ENCODE measurements around the gene TEDC1.

Gene TEDC1

DNA sequence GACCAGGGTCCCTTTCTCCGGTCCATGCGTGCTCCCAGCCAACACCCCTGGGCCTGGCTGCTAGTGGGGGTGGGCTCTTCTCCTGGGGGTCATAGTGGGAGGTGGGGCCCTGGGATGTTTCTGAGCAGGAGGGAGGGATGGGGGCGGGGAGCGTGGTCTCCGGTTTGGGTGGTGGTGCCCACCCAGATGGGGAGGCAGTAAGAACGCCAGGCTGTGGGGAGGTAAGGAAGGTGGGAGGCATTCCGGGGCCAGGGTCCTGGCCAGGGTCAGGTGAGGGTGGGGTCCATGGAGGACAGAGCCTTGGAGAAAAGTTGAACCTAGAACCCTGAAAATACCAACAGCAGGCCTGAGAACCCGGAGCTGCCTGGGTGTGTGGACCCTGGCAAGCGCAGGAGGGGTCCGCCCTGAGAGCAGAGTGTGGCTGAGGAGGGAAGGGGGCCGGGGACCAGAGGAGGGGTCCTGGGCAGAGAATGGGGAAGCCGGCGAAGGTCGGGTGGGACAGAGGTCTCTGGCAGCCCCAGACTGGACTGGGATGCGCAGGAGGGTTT, 10.8 kb upstream of the TEDC1 start:
- in situ Hi-C loops (cut with HindIII; ENCODE audit: low pct_unique_long_range_greater_than_20kb, low sequenced_read_pairs), result no loop called here
- no peak for TF ChIP-seq JUND (IDR thresholded peaks at IDR 0.05; ENCODE audit: low read depth)
- no peak for DNase-seq (ENCODE audit: low read depth in 1 of 2, low spot score in 1 of 2)

DNA sequence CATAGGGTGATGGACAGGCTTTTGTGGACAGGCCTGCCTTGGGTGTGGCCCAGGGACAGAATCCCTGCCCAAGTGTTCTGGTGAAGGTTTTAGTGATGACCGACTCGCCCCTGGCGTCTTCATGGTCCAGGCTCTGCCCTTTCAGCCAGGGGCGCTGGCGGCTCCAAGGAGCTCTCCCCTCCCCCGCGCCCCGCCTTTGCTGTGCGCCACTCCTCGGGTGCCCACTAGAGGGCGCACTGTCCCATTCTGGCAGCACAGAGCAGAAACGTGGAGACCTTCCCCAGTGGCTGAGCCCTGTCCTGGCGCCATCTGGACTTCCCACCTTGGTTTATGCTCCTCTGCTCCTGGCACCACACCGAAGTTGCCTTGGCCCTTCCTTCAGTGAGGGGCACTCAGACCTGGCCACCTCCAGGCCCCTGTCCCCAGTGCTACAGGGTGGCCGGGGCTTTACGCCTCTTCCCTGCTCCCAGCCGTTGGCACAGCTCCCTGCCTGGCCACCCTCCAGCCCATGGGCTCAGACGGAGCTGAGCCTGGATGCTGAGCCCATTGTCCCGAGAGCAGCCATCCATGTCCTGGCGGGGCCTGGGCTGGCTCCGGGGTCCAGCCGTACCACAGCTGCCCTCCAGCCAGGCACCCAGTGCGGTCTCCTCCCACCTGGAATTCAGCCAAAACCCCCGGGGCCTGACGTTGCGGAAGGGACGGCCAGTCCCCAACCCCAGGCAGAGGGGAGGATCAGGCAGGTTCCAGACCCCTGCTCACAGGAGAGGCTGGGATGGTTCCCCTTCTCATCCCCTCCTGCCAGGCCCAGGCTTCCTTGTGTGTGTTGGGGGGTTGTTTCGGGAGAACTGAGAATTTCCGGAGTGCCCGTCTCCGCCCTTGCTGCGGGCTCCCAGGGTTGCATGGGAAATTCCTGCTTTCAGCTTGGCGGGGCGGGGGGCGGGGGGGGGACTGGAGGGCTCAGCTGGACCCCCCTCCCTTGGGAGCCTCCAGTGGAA, 9.9 kb upstream of the TEDC1 start:
- no peak for TF ChIP-seq JUND (IDR thresholded peaks at IDR 0.05; ENCODE audit: low read depth)
- in situ Hi-C loops (cut with HindIII; ENCODE audit: low pct_unique_long_range_greater_than_20kb, low sequenced_read_pairs), result no loop called here
- DNase-seq (ENCODE audit: low read depth in 1 of 2, low spot score in 1 of 2), result peak; percentile 89 to 95

DNA sequence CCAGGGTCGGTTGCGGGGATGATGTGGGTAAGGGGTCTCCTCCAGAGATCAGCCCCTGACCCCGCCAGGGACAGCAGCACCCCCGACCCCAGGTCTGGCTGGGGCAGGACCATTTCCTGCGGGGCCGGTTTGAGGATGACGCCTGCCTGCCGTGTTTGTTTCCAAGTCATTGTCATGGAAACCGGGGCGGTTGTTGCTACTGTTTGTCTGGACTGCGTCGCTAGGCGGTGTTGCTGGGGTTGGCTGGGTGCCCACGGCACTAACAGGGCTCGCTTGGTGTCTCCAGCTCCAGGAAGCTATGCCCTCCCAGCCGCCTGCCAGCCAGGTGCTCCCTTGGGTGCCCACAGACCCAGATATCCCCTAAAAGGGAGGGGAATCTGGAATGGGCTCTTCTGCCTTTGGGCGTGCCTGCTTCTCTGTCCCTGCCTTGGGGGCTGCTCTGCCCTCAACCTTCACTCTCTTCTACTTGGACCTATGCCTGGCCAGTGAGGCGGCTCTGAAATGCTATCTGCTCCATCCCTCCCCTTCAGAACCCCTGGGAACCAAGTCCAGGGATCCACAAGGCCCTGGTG, 9.1 kb upstream of the TEDC1 start:
- in situ Hi-C loops (cut with HindIII; ENCODE audit: low pct_unique_long_range_greater_than_20kb, low sequenced_read_pairs), result no loop called here
- peak; percentile 94 to 99 for DNase-seq (ENCODE audit: low read depth in 1 of 2, low spot score in 1 of 2)
- TF ChIP-seq JUND (IDR thresholded peaks at IDR 0.05; ENCODE audit: low read depth), result no peak

DNA sequence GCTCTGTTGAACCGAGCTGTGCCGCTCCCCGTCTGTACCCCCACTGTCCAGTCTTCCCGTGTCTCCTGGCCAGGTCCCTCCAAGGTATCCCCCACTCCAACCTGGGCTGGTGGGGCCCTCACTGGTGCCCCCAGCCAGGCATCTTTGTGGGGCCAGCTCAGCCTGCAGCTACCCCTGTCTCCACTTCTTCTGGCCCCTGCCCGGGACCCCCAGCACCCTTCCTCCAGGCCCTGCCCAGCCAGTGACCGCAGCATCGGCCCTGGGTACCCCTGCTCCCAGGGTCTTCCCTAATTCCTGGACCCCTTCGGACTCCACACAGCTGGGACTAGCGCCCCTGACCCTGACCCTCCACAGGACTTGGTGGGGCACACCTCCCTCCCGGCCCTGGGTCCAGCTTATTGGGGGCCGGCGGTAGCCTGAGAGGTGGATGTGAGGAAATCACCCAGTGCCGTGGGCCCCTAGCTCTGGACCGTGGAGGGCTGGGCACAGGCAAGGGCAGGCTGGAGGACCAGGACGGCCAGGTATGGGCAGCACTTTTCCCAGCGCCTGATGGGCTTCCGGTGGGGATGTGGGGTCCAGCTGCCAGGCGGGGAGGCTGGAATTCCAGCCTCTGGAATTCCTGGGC, 8.4 kb upstream of the TEDC1 start:
- no peak for DNase-seq (ENCODE audit: low read depth in 1 of 2, low spot score in 1 of 2)
- no peak for TF ChIP-seq JUND (IDR thresholded peaks at IDR 0.05; ENCODE audit: low read depth)
- in situ Hi-C loops (cut with HindIII; ENCODE audit: low pct_unique_long_range_greater_than_20kb, low sequenced_read_pairs), result no loop called here

DNA sequence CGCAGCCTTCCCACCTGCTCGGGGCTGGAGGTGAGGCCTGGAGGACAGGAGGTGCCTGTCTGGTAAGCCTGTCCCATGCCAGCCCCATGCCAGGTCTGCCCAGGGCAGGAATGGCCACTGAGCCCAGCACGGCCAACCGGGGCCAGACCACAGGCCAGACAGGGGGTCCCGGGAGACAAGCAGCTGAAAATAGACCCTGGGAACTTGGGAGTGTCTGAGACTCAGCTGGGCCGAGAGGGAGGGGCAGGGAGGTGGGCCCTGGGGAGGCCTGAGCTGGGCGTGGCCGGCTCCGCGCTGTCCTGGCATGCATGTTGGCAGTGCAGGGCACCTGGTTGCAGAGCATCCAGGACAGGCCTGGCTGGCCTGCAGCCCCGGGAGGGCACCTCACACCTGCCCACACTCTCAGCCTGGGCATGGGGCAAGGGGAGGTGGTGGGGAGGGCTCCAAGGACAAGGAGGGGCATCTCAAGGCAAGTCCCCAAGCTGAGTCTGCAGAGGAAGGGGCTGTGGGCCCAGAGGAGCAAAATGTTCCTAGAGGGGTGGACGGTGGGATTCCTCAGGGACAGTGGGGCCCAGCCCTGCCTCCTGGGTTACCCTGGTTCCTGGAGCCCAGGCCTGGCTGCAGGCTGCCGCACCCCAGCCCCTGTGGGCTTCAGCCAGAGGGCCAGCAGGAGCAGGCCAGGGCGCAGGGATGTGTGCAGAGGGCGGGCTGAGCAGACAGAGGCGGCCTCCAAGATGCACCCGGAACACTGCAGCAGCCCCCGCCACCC, 7.6 kb upstream of the TEDC1 start:
- DNase-seq (ENCODE audit: low read depth in 1 of 2, low spot score in 1 of 2), result no peak
- in situ Hi-C loops (cut with HindIII; ENCODE audit: low pct_unique_long_range_greater_than_20kb, low sequenced_read_pairs), result no loop called here
- no peak for TF ChIP-seq JUND (IDR thresholded peaks at IDR 0.05; ENCODE audit: low read depth)

DNA sequence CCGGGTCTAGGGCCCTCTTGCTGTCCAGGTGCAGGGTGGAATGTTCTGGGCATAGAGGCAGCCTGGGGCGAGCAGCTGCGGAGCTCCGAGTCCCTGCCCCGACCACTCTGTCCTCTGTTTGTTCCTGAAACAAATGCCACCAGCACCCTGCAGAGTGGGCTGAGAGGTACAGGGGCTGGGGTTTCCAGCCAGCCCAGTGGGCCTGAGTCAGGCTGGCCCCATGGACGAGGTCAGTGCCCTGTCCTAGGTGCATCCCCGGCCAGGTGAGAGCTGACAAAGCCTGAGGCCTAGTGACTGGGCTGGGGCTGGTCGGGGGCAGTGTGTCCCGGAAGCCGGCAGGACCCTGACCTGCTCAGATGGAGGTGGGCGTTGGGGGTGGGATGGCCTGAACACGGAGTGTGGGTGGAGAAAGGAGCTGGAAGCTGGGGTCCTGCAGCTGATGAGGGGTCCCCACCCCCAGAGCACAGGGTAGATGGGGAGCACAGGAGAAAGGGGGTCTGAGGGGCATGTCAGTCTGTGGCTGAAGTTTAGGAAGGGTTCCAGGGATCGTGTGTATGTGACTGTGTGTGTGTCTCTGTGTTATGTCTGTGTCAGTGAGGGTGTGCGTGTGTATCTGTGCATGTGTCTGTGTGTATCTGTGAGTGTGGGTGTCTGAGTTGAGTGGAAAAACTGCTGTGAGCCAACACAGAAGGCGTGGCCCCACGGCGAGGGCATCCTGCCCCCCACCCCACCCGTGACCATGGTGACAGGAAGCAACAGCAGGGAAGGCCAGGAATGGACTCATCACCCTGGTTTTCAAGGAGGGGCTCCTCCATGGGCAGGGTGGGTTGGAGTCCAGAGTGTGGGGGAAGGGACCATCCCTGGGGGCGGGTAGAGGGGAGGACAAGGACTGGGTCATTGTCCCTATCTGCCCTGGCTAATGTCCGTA, 6.7 kb upstream of the TEDC1 start:
- in situ Hi-C loops (cut with HindIII; ENCODE audit: low pct_unique_long_range_greater_than_20kb, low sequenced_read_pairs), result no loop called here
- DNase-seq (ENCODE audit: low read depth in 1 of 2, low spot score in 1 of 2), result no peak
- TF ChIP-seq JUND (IDR thresholded peaks at IDR 0.05; ENCODE audit: low read depth), result no peak

DNA sequence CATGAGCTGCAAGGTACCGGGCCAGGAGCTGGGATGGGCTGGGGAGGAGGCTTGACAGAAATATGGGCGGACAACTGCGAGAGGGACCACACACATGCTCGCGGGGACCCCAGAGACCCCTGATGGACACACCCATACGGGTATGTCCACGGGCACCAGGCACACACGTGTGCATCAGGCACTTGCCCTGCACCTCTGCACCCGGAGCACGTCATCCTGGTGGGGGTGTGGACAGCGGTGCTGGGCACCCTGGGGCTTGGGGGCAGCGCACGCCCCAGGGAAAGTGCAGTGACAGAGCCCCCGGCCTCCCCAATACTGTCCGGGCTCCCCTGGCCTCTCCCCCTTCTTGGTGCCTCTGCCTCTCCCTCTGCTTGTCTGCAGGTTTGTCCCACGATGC, 6.1 kb upstream of the TEDC1 start:
- in situ Hi-C loops (cut with HindIII; ENCODE audit: low pct_unique_long_range_greater_than_20kb, low sequenced_read_pairs), result no loop called here

DNA sequence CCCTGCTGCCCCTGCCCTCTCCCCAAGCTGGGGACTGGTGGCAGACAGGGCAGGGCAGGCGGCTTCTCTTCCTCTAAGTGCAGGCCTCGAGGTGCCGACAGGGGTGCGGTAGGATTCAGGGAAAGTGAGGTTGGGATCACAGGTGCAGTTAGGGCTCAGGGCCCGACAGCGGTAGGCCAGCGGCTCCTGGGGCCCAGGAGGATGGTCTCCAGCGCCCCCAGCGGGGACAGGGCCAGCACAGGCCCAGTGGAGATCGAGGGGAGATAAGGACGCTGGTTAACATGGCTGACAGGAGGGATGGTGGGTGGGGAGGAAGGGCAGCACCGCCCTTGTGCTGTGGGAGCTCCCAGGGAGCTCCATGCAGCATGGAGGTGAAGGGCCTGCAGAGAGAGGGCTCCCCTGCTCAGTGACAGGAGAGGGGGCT, 5.3 kb upstream of the TEDC1 start:
- DNase-seq (ENCODE audit: low read depth in 1 of 2, low spot score in 1 of 2), result peak; percentile 51 to 84
- in situ Hi-C loops (cut with HindIII; ENCODE audit: low pct_unique_long_range_greater_than_20kb, low sequenced_read_pairs), result no loop called here
- TF ChIP-seq JUND (IDR thresholded peaks at IDR 0.05; ENCODE audit: low read depth), result no peak

More for the DNA sequence above, 6.1 kb upstream of the TEDC1 start:
- no peak for TF ChIP-seq JUND (IDR thresholded peaks at IDR 0.05; ENCODE audit: low read depth)
- DNase-seq (ENCODE audit: low read depth in 1 of 2, low spot score in 1 of 2), result no peak

DNA sequence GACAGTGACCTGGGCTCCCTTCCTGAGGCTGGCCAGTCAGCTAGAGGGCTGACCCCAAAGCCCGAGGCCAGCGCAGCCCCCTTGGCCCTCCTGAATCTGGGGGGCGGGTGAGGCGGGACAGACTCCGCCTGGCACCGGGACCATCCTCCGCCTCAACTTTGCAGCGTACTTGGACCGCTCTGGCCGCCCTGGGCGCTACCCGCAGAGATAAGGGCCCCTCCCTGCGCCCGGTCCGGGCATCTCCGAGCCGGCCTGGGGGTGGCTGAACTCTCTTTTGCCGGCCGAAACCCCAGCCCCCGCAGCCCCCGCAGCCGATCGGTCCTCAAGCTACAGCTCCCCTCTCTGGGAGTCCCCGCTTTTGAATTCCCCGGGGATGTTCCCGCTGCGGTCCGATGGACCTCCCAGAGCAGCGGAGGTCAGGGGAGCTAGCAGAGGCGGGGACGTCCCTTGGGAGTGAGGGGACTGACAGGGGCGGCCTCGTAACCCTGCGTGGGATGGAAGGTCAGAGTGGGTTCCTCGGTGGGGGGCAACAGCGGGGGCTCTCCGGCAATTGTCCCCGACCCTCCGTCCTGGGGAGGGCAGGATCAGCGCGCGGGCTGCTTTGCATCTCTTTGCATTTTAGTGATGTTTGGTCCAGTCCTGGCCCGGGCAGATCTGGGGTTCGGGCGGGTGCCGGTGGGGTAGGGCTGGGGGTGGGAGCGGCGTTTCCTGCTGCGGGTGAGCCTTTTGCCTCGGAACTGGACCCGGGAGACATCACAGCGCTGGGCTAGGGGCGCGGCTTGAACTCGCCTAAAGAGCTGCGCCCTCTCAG, 4.7 kb upstream of the TEDC1 start, which contains the start of gene CRIP1:
TSS of gene CRIP1 (plus strand) at position 724 of the 811 bp plus-strand sequence. CDS start 374 bp downstream, outside the sequence.
- DNase-seq (ENCODE audit: low read depth in 1 of 2, low spot score in 1 of 2), result no peak
- in situ Hi-C loops (cut with HindIII; ENCODE audit: low pct_unique_long_range_greater_than_20kb, low sequenced_read_pairs), result no loop called here
- TF ChIP-seq JUND (IDR thresholded peaks at IDR 0.05; ENCODE audit: low read depth), result no peak

DNA sequence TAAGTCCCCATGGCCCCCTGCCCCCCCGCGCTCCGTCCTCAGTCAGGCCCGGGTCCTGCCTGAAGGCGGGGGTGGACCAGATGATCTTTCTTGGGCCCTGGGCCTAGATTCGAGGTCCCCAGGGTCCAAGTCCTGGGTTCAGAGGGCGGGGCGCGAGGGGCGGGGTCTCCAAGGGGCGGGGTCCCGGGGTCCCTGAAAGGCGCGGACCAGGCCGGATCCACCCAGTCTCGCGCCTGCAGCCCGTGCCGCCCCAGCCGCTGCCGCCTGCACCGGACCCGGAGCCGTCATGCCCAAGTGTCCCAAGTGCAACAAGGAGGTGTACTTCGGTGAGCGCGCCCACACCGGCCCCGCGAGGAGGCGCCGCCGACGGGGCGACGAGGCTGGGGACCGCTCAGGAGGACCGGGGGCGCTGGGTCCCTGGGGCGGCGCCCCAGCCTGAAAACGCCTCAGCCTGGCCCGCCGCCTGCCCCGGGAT, 4.0 kb upstream of the TEDC1 start:
- no peak for TF ChIP-seq JUND (IDR thresholded peaks at IDR 0.05; ENCODE audit: low read depth)
- peak in 1 of 2 experiments; percentile 76 for DNase-seq (ENCODE audit: low read depth in 1 of 2, low spot score in 1 of 2)
- in situ Hi-C loops (cut with HindIII; ENCODE audit: low pct_unique_long_range_greater_than_20kb, low sequenced_read_pairs), result no loop called here

Measured in T47D (cell line).